Measurements from ENCODE around the gene MRPL24.

DNA sequence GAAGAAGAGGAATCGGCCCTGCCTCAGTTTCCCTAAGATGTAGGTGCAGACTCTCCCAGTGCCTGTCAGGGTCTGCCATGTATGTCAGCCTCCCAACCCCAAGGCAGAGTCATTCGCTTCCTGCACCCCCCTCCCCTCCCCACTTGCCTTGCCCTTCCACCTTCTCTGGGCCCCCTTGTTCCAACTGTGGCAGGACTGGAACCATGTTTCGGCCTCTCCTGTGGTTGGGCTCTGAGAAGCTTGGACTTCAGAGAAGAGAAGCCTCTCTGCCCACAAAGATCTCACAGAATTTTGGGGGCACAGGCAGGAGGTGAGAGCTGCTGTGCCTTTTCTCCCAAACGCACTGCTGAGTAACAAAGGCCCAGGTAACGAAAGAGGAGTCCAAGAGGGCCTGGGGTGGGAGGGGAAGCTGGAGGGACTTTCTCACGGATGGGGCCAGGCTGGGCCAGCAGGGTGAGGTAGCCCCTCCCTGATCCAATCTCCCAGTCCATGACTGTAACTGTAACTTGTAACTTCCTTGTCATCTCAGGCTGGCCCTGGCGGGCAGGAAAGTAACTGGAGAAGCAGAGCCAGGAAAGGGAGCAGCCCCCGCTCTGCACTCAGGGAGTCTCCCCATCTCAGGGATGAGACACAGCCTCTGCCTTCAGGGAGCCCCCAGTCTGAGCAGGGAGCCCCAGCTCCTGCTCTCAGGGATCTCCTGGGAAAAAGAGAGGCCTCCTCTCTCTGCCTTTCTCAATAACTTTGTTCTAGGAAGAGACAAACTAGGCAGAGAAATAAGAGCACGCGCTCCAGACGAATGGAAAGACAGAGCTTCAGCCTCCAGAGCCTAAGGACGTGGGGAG, 46.8 kb downstream of the MRPL24 start:
- TF ChIP-seq, protein P1, sequence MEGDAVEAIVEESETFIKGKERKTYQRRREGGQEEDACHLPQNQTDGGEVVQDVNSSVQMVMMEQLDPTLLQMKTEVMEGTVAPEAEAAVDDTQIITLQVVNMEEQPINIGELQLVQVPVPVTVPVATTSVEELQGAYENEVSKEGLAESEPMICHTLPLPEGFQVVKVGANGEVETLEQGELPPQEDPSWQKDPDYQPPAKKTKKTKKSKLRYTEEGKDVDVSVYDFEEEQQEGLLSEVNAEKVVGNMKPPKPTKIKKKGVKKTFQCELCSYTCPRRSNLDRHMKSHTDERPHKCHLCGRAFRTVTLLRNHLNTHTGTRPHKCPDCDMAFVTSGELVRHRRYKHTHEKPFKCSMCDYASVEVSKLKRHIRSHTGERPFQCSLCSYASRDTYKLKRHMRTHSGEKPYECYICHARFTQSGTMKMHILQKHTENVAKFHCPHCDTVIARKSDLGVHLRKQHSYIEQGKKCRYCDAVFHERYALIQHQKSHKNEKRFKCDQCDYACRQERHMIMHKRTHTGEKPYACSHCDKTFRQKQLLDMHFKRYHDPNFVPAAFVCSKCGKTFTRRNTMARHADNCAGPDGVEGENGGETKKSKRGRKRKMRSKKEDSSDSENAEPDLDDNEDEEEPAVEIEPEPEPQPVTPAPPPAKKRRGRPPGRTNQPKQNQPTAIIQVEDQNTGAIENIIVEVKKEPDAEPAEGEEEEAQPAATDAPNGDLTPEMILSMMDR (IDR thresholded peaks at IDR 0.05; ENCODE audit: low read depth, low read length, poor library complexity, severe bottlenecking) = no peak
- TF ChIP-seq EZH2phosphoT487 (IDR thresholded peaks at IDR 0.05; ENCODE audit: borderline replicate concordance, low read length) = no peak
